NCI-H2227 (cell line): Measurements from ENCODE around the gene PTPRD.

Experiments
- DNase-seq: peaks from one replicate; lab custom pipeline; 2025; ENCODE audit not compliant: unreplicated experiment; lab: John Stamatoyannopoulos, UW

PTPRD gene

DNA sequence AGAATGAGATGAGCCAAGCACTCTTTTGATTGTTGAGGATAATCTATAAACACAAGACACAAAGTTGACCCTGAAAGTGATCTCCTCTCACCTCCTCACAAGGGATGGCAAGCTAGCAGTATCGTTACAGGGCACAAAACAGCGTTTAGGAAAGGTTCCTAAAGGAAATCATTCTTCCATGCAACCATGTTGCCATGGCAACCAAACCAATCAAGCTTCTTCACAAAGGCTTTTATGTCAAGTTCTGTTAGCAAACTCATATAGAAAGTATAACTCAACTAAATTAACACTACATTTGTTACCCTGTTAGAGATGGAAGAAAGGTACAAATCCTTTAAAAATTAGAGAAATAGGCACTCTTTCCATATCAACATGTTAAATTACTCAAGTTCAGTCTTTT, 1796.4 kb downstream of the PTPRD start:
- DNase-seq, result peak; percentile 59

DNA sequence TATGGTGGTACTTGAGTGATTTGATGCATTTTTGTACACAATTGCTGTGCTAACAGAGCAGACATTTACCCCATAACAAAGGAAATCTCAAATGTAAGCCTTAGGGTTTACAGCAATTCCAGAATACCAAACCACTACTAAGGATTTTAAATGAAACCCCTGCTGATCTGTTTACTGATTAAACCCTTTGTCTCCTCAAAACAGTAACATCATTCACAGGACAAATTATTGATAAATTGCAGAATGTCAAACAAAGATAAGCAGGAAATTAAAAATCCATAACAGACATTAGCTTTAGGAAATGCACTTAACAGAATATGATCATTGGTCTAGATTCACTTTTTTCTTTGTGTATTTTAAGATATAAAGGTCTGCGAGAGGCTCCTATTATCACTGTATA, 1796.9 kb downstream of the PTPRD start:
- no peak for DNase-seq

DNA sequence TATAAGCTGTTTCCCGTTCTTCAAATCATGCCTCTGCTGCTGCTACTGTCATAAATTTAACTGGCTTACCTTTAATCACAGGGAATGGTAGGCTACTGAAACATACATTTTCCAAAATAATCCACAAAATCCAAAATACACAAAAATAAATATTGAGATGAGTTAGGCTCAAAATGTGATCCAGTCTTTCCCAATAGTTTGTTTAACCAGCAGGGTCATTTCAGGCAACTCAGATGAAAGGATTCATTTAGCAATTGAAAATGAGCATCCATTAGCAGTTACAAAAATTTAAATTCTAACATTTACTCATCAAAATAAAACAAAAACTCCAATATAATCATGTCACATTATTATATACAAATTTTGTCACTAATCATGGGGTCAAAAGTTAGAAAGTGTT, 1797.6 kb downstream of the PTPRD start:
- DNase-seq, result no peak

DNA sequence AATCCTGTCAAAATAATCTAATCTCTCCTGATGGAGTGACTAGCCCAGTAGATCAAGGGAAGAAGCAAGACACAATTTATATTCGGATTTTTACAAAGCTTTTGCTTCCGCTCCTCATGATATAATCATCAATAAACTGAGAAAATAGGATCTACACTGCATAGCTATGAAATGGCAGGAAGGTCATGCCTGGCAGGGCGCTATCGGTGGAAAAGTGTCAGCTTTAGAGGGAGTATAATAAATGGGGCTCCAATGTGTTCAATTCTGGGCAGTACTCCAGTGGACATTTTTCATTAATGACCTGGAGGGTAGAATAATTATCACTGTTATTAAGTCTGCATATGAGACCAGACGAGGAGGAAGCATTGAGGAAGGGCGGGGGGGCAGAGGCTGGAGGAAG, 1799.9 kb downstream of the PTPRD start:
- no peak for DNase-seq

DNA sequence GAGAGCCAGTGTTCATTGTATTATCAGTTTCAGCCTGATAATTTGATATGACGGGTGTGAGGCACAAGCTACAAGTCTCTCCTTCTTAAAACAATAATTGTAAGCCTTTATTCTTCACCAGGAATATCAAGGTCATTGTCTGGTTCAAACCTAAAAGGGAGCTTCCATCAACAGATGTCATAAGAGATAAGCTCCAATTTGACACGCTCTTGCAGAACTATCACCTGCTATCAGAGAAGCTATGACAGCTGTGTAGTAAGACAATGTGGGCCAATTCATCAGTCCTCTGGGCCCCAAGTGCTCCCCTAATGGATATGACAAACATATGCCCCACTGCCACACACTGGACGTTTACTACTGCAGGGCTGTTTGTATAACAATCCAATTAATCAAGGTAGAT, 1803.1 kb downstream of the PTPRD start:
- peak; percentile 21 for DNase-seq

DNA sequence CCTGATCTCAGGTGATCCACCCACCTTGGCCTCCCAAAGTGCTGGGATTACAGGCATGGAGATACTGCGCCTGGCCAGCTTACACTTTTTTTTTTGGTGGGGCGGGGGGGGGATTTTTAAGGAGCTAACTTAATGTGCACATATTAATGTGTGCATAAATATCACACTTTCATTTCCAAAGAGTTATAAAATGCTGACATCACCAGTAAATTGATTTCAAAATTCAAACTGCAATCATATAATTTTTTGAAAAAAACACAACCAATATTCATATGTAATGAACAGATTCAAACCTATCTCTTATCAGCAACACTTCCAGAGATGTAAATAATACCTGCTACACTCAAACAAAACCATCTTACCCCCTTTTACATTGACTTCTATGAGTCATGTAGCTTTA, 1806.7 kb downstream of the PTPRD start:
- DNase-seq, result no peak

DNA sequence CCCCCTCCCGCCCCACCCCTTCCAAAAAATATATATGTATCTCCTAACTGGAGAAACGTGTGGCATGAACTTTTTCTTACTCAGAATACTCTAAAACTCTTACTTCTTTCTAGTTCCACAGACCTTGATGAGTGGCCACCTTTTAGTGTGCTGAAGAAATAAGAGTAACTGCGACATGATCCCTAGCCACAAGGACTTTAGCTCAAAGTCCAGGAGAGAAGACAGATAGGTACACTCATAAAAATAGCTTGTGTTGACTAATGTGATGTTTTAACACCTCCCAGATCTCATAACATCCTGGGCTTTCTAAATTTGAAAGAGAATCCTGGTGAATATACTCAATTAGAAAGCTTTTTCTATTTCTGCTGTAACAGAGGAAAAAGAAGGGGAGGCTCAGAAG, 1808.2 kb downstream of the PTPRD start:
- no peak for DNase-seq

DNA sequence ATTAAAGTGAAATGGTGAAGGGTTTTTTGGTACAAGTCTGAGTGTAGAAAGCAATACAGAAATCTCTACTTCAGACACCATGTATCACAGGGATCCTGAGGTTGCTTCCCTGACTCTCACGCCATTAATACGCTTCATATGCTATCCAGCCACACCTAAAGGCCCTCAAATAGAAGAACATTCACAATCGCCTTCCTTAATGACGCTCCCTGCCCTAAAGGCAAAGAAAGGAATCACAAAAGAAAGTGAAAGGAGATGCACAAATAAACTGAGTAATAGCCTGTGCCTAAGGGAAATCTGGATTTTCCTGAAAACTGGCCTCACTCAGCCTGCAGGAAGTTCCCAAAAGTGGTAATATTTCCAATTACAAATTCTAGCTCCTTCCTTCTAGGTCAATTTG, 1810.6 kb downstream of the PTPRD start:
- DNase-seq, result no peak

DNA sequence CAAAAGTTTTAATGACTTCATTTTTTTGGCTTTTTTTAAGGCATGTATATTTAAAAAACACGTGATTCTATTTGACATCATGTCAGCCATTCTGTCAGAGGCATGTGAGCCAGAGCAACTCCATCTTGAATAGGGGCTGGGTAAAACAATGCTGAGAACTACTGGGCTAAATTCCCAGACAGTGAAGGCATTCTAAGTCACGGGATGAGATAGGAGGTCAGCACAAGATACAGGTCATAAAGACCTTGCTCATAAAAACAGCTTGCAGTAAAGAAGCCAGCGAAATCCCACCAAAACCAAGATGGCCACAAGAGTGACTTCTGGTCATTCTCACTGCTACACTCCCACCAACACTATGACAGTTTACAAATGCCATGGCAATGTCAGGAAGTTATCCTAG, 1812.6 kb downstream of the PTPRD start:
- no peak for DNase-seq

DNA sequence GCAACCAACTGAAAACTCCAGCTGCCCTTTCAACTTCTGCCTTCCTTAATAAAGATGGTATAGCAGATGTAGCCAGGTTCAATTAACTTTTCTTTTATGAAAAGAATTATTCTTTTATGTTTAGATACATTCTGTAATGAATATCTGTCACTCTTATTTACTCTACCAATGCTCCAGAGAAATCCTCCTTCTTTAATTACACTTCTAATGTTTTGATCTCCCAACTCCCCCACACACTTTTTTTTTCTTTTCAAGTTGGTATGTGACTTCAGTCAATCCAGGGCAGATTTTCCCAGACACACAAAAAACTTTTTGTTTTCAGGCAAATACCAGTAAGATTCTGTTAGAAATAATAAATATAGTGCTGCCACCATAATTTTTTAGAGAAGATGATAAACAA, 1813.2 kb downstream of the PTPRD start:
- DNase-seq, result no peak

DNA sequence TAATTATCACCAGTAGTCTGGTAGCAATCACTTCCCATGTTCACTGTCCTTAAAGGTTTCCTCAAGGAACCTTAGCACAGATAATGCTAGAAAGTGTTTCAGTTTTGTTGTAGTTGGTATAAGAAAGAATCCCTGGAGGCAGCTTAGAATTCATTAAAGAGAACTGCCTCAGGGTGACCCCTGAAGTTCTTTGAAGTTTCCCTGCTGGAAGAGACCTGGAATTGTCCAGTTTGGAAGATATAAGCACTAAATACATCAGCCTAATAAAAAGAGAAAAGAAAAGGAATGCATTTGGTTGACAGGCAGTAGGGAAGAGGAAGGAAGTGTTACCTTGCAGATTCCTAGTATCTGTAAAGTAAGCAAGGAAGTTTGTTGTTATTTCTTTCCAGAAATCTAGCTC, 1813.6 kb downstream of the PTPRD start:
- no peak for DNase-seq

DNA sequence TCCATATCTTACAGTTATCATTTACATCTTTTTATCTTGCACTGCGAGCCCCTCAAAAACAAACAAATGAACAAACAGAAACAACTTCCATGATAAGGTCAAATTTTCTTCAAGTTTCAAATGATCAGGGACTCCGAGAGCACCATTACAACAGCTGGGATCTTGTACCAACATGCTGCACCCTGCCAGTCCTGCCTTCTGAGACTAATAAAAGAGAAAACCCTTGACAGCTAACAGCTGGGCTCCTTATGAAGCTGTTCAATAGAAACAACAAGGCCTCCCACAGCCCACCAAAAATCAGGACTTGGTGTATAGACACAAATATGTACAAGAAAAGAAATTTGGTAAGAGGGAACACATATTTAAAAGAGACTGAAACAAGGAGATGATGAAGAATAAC, 1828.0 kb downstream of the PTPRD start:
- no peak for DNase-seq

DNA sequence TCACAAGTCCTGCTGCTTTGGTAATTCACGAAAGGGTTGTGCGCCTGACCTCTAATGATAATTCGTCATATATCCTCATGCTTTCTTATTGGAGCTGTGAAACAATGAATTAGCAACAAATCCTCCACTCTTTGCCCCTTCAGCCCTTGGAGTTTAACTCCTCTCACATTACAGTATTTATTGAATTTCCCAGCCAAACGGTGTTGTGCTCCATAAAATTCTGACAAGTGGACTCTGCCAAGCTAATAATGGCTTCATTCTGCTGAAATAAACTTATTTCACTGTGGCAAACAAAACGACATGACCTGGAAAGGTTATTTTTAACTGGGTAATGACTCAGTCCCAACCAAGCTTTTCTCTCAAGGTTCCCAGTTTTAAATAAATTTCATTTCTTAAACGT, 1828.9 kb downstream of the PTPRD start:
- no peak for DNase-seq

DNA sequence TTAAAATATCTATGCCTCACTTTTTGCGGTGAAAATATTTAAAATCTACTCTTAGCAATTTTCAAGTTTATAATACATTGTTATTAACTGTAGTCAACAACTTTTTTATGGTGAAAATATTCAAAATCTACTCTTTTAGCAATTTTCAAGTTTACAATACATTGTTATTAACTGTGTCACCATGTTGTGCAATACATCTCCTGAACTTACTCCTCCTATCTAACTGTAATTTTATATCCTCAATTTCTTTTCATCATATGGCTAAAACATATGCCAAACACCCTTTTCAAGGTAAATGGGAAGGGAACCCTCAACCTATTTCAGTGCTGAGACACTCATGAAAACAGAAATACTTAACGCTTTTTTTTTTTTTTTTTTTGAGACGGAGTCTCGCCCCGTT, 1830.6 kb downstream of the PTPRD start:
- no peak for DNase-seq

DNA sequence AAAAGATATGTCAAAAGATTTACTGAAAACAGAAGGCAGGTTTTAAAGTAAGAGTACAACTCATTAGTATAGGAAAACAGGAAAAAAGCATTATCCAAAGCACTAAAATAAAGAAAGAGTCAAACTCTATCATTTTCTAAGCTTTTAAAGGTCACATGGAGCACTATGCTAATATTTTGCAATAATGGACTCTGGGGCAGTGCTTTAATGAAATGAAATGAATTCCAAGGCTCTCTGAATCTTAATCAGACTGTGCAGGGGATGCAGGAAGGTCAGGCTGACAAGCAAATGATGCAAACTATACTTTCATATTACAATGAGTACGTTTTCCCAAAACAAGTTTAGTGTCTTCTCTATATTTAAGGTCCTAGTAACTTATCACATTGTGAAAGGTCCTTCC, 1831.3 kb downstream of the PTPRD start:
- no peak for DNase-seq

DNA sequence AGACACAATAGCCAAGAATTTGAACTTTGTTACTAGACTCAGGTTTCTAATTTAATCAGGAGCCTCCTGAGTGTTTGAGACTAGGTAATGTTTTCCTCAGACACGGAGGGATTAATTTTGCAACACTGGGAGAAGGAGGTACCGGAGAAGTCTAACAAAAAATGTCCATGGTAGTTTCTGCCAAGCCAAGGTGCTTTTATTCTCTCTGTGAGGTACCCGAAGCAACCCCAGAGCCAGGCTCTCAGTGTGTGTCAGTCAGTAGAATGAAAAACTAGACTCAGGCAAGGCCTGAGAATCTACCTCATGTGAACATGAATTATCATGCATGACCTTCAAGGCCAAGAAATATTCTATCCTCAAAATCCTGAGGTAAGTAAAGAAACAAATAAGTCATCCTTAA, 1832.4 kb downstream of the PTPRD start:
- no peak for DNase-seq

DNA sequence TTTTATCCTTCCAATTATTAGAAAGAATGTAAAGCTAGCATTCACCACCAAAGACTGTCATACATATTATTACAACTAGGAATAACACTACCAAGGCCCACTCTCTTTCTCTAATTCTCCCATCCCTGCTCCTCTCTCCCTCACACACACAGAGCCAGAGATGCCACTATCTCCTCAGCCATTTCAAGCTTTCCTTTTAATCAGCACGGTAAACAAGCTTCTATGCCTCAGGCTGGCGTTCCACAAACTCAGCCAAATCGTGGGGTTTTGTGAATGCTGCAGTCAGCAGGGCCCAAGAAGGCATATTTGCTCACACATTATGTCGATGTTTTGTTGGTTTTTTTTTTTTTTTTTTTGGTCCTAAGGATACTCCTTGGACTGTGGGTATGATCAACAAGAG, 1833.3 kb downstream of the PTPRD start:
- peak; percentile 8 for DNase-seq

DNA sequence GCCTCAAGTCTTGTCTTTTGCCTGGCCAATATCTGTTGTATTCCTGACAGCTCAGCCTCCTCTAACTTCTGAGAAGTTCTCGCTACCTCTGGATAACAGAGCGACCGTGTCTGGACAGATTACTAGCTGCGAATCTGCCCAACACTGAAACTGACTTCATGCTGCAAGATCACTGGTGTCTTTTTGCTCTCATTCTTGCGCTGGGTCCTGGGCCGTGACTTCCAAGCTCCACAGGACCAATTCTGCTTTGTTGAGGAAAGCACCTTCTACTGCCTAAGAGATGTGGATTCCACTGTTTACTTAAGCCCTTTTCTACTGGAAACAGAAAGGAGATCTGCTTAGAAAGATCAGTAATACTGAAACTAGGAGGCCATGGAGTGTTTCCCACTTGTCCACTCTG, 1834.4 kb downstream of the PTPRD start:
- no peak for DNase-seq

DNA sequence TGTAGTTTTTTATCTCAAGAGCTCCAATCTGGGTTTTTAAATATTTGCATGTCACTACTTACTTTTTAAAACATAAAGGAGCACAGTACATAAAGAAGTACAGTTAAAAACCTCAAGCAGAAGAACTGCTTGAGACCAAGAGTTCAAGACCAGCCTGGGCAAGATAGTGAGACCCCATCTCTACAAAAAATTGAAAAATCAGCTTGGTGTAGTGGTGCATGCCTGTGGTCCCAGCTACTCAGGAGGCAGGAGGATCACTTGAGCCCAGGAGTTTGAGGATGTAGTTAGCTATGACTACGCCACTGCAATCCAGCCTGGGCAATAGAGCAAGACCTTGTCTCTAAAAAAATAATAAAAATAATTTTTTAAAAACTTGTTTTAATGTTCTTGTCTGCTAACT, 1840.5 kb downstream of the PTPRD start:
- DNase-seq, result no peak

DNA sequence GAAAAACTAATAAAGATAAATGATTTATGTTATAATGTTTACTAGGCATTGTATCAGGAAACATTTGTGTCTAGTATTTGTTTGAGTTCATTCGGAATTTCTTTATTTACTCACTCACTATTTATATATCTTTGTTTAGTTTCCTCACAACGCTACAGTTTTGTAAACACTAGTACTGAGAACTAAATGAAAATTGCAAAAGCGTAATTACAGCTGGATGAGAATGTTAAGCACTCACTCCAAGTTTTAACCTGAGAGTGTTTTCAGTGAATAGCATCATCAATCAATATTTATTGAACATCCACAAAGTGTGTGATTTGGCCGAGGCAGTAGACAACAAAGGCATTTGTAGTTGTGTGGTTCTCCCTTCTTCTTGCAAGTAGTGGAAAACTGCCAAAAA, 1843.6 kb downstream of the PTPRD start:
- no peak for DNase-seq

DNA sequence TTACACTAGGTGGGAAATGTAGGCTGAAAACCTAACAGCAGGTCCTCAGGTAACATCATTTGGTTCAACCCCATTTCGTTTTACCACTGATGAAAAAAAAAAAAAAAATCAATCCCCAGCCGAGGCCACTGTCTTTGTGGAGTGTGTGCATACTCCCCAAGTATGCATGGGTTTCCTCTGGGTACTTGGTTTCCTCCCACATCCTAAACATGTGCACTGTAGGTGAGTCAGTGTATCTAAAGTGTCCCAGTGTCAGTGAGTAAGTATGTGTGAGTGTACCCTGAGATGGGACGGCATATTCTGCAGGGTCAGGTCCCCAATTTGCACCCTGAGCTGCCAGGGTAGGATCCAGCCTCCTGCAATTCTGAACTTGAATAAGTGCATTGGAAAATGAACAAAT, 1846.7 kb downstream of the PTPRD start:
- DNase-seq, result no peak

DNA sequence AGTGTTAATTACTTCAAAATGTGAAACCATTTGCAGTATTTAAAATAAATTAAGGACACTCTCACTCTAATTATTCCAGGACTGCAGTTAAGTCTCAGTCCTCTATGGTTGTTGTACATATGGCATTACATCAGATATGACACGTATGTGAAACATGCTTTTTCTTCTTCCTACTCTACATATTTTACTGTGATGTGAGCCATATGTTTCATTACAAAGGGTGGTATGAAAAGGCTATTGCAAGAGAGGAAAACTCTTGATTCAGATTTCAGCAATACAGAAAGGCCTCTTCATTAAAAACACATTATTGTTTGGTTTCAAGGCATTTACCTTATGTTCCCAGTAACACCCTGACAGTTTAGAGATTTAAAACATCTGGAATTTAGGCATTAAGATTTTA, 1848.8 kb downstream of the PTPRD start:
- no peak for DNase-seq

DNA sequence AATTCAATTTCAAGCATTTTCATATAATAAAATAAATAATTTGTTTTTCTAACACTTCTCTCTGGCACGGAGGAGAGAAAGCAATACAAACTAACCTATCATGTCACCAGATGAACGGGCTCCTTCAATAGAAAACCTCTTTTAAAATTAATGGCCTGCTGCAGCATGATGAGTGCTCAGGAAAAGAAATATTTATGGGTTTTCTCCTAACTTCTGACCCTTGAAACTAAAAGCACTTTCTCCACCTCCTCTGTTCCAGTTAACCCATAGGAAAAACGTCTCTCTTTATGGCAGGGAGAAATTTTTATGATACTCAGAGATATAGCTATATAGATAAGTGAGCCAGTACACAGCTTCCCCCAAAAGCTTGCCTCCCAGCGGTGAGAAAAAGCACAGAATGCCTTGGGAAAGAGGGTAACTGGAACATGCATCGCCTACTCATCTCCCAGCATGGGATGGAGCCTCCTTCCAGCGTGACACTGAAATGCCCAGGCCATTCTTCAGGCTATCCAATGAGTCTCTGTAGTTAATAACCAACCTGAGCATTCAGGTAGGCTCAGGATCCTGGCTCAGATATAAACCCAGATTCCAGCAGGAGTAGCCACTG, 1850.2 kb downstream of the PTPRD start:
- peak; percentile 61 for DNase-seq
